Measurements from ENCODE around the gene CIDEC. TPM values are rescaled to one million over a fixed set of nuclear protein-coding genes. Genes with fewer than 3 reads are reported as not detected.
A peak's percentile ranks its signal among the peaks of the same experiment; 100 is the strongest.

CIDEC gene
- total and polyA plus RNA-seq, 2 experiments from 2014 or later: not detected

- peaks cover 9% of the 10 kb centered on the region; the same call in 1 of the 2 replicates for H3F3A ChIP-seq (replicated peaks; ENCODE audit: low read depth)
- peak within 1 kb of the TSS; percentile 99 for H3K4me2 ChIP-seq
- peaks cover 11% of the 10 kb centered on the region for H3K27me3 Mint-ChIP-seq (ENCODE audit: insufficient read depth, low read depth, poor library complexity)
- peak within 1 kb of the TSS; percentile 96 for H2AFZ ChIP-seq
- TF ChIP-seq CREB1 (CRISPR knock-in tag; IDR thresholded peaks at IDR 0.05; ENCODE audit: low read depth) (no peak), ZNF462 (CRISPR knock-in tag; IDR thresholded peaks at IDR 0.05) (no peak), NANOG (IDR thresholded peaks at IDR 0.05; ENCODE audit: borderline replicate concordance) (no peak), REST (IDR thresholded peaks at IDR 0.05; ENCODE audit: unreplicated experiment) (no peak), CTCF (conservative IDR thresholded peaks at IDR 0.05; ENCODE audit: low read depth in 2 of 2) (peak in 1 of 2 experiments; percentile 13; a peak in 1 of 4 replicates), ETS1 (IDR thresholded peaks at IDR 0.05) (peak; percentile 81), POLR2AphosphoS5 (IDR thresholded peaks at IDR 0.05; ENCODE audit: low read depth) (peak; percentile 97), EZH2 (IDR thresholded peaks at IDR 0.05; ENCODE audit: low read depth, unreplicated experiment) (no peak), ZNF331 (CRISPR knock-in tag; IDR thresholded peaks at IDR 0.05; ENCODE audit: low read depth) (no peak)
- ATAC-seq (peak; percentile 93), DNase-seq (ENCODE audit: low spot score) (peak; percentile 95)
- H3K4me1 Mint-ChIP-seq: peaks cover 12% of the 10 kb centered on the region
- H3K36me3 ChIP-seq (ENCODE audit: insufficient read depth): 0 out of 2 replicates have a peak, but pooled peaks cover 9% of the 10 kb centered on the region
- H3K27me3 ChIP-seq (ENCODE audit: insufficient read depth): no peaks in the 10 kb centered on the region
- H3K79me2 ChIP-seq (replicated peaks; ENCODE audit: insufficient read depth): peaks cover 17% of the 10 kb centered on the region
- no peaks in the 10 kb centered on the region for H3K9me3 Mint-ChIP-seq
- H3K36me3 Mint-ChIP-seq (ENCODE audit: low read depth): peaks cover 33% of the 10 kb centered on the region
- H3K4me3 Mint-ChIP-seq: peak within 1 kb of the TSS; percentile 99
- peak within 1 kb of the TSS; percentile 99 for H3K27ac Mint-ChIP-seq
- 0 out of 2 replicates have a peak within 1 kb of the TSS, but pooled peaks have one; percentile 72 for H3K27ac ChIP-seq (ENCODE audit: low read depth)
- H3K4me1 ChIP-seq (ENCODE audit: insufficient read depth): peaks cover 5% of the 10 kb centered on the region; the same call in 1 of the 2 replicates
- peaks cover 4% of the 10 kb centered on the region; the same call in 1 of the 2 replicates for H4K20me1 ChIP-seq (replicated peaks; ENCODE audit: insufficient read depth)
- H3K4me3 ChIP-seq: peak within 1 kb of the TSS; percentile 100
- H3K9me2 ChIP-seq (ENCODE audit: insufficient read depth): no peaks in the 10 kb centered on the region
Observed at GRCh38 chr3:9890249-9891071, 10.4 kb upstream of the CIDEC start, which contains the start of gene JAGN1. Gene JAGN1 (plus strand): TSS chr3:9890610. CDS start chr3:9890723, 113 bp downstream.

All from GM23338 (cell line).